ENCODE results near the gene ANKRD35. TPM values are rescaled to one million over a fixed set of nuclear protein-coding genes. Genes with fewer than 3 reads are reported as not detected.

ANKRD35 gene
- total RNA-seq, 1 experiment from 2014 or later = not detected

DNA sequence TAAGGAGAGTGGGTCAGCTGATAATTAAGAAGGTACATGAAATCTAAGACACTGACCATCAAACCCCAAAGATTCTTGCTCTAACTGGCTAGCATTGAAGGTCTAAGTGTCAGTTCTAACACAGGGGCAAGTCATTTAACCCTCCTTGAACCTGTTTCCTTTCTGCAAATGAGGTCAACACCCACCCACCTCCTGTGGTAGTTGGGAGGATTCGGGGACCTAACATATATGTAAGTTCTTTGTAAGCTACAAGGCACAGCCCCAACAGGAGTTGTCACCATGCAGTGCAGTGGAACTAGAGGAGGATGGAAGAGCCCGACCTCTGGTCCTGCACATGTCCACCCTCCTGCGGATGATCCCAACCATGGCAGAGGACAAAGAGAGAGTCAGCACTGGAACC lies 37.8 kb downstream of the ANKRD35 start:
- Mint-ChIP-seq H3K27me3 (ENCODE audit: insufficient read depth, unreplicated experiment) (no peaks in the 10 kb centered on the region), H3K27ac (ENCODE audit: low read depth, unreplicated experiment) (no peak overlapping the region), H3K9me3 (ENCODE audit: unreplicated experiment) (no peaks in the 10 kb centered on the region), H3K36me3 (ENCODE audit: insufficient read depth, unreplicated experiment) (peaks cover 40% of the 10 kb centered on the region), H3K4me1 (ENCODE audit: insufficient read depth, unreplicated experiment) (peaks cover 16% of the 10 kb centered on the region), H3K4me3 (ENCODE audit: unreplicated experiment) (no peak overlapping the region)
- POLR2A ChIA-PET = interaction anchor here (0.6 to 10.5 kb wide), 5 partner anchors 11 to 149 kb away, joined by 3 to 124 read pairs (median 4); partner anchors contain the start of genes PIAS3 and RBM8A
- no peak for DNase-seq (ENCODE audit: unreplicated experiment)
- TF ChIP-seq, protein P1, sequence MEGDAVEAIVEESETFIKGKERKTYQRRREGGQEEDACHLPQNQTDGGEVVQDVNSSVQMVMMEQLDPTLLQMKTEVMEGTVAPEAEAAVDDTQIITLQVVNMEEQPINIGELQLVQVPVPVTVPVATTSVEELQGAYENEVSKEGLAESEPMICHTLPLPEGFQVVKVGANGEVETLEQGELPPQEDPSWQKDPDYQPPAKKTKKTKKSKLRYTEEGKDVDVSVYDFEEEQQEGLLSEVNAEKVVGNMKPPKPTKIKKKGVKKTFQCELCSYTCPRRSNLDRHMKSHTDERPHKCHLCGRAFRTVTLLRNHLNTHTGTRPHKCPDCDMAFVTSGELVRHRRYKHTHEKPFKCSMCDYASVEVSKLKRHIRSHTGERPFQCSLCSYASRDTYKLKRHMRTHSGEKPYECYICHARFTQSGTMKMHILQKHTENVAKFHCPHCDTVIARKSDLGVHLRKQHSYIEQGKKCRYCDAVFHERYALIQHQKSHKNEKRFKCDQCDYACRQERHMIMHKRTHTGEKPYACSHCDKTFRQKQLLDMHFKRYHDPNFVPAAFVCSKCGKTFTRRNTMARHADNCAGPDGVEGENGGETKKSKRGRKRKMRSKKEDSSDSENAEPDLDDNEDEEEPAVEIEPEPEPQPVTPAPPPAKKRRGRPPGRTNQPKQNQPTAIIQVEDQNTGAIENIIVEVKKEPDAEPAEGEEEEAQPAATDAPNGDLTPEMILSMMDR (IDR thresholded peaks at IDR 0.05; ENCODE audit: unreplicated experiment) = no peak
- CTCF ChIA-PET = interaction anchor here (0.6 to 13.6 kb wide), 8 partner anchors 12 to 188 kb away, joined by 3 to 242 read pairs (median 54); partner anchors contain the start of genes ITGA10, PIAS3, POLR3C and RNF115
- no TSS peak for BruUV-seq (replicated peaks)
- intact Hi-C loops (cut with micrococcal nuclease) = no loop called here

DNA sequence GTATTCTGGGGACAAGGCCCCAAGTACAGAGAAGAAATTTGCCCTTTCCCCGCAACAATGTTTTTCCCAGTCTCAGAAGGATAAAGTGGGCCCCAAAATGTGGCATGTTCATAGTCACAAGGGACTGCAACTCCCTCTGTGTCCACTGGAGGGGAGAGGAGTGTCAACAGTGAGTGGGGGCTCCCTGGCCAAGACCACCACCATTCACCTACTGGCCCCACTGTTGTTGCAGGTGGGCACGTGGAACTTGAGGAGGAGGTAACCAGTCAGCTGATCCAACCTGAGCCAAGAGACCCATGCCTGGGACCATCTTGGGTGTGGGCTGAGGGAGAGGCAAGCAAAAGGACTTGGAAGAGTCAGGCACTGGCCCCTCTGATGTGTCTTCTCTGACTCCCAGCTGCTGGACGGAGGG lies 39.5 kb downstream of the ANKRD35 start:
- H3K27ac Mint-ChIP-seq (ENCODE audit: low read depth, unreplicated experiment) = peak overlapping the region; percentile 67
- POLR2A ChIA-PET = interaction anchor here (0.7 to 10.5 kb wide), 10 partner anchors 9 to 190 kb away, joined by 3 to 124 read pairs (median 11); partner anchors contain the start of genes ITGA10, PIAS3, POLR3C and RNF115
- intact Hi-C loops (cut with micrococcal nuclease) = loop anchor here (1.0 kb wide), 1 partner anchor 64 kb away; the partner anchor contains the start of gene ITGA10

DNA sequence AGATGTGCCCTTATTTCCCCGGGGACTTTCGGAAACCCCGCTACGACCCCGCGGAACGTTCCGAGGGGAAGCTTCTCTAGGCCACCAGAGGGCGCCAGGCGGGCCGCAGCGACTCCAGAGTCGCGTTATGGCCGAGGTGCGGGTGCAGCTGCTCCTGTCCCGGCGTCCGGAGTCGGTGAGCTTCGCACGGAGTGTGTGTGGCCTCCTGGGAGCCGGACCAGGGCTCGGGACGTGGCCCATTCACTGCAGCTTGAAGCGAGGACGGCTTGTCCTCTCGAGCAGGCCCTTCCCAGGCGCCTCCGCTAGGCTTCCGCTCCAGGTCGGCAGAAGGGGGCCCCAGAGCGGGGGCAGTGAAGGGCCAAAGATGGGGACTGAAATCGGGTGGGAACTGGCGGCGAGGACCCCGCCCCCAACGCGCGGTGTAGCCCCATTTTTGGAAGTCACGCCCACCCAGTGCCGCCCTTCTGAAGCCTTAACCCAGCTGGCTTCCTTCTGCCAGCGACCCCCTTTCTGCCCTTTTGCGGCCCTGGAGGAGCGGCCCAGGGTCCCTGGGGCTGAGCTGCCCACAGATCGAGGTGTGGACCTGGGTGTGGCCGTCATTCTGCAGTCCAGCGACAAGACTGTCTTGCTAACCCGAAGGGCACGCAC lies 40.0 kb downstream of the ANKRD35 start, which contains the start of gene NUDT17:
Gene NUDT17, plus strand, starts transcription at position 117 of the 648 bp plus-strand sequence. Its CDS starts 11 bp downstream, at position 128.
- Mint-ChIP-seq H3K4me1 (ENCODE audit: insufficient read depth, unreplicated experiment) (peaks cover 12% of the 10 kb centered on the region), H3K36me3 (ENCODE audit: insufficient read depth, unreplicated experiment) (peaks cover 18% of the 10 kb centered on the region), H3K27me3 (ENCODE audit: insufficient read depth, unreplicated experiment) (no peaks in the 10 kb centered on the region), H3K27ac (ENCODE audit: low read depth, unreplicated experiment) (peak within 1 kb of the TSS; percentile 67), H3K9me3 (ENCODE audit: unreplicated experiment) (no peaks in the 10 kb centered on the region), H3K4me3 (ENCODE audit: unreplicated experiment) (no peak within 1 kb of the TSS)
- ChIA-PET POLR2A (interaction anchor here (0.8 to 10.5 kb wide), 17 partner anchors 9 to 170 kb away, joined by 3 to 124 read pairs (median 6); partner anchors contain the start of genes ANKRD34A, ITGA10, PIAS3 and POLR3C), CTCF (interaction anchor here (0.6 to 13.6 kb wide), 48 partner anchors 8 to 199 kb away, joined by 3 to 242 read pairs (median 5); partner anchors contain the start of genes ANKRD34A, ANKRD35, HJV and ITGA10)
- DNase-seq (ENCODE audit: unreplicated experiment) = peak; percentile 81
- intact Hi-C loops (cut with micrococcal nuclease) = loop anchor here (1.0 kb wide), 1 partner anchor 65 kb away; the partner anchor contains the start of gene ITGA10
- TF ChIP-seq, protein P1 (IDR thresholded peaks at IDR 0.05; ENCODE audit: unreplicated experiment) = peak; percentile 100
- no TSS peak for BruUV-seq (replicated peaks)

More for the DNA sequence above, 39.5 kb downstream of the ANKRD35 start:
- Mint-ChIP-seq H3K27me3 (ENCODE audit: insufficient read depth, unreplicated experiment) (no peaks in the 10 kb centered on the region), H3K4me3 (ENCODE audit: unreplicated experiment) (no peak overlapping the region), H3K4me1 (ENCODE audit: insufficient read depth, unreplicated experiment) (peaks cover 16% of the 10 kb centered on the region), H3K36me3 (ENCODE audit: insufficient read depth, unreplicated experiment) (peaks cover 24% of the 10 kb centered on the region), H3K9me3 (ENCODE audit: unreplicated experiment) (no peaks in the 10 kb centered on the region)
- CTCF ChIA-PET = interaction anchor here (0.7 to 13.6 kb wide), 22 partner anchors 14 to 199 kb away, joined by 3 to 242 read pairs (median 10); partner anchors contain the start of genes ANKRD34A, ANKRD35, HJV and ITGA10
- peak; percentile 54 for DNase-seq (ENCODE audit: unreplicated experiment)
- no TSS peak for BruUV-seq (replicated peaks)
- TF ChIP-seq, protein P1 (IDR thresholded peaks at IDR 0.05; ENCODE audit: unreplicated experiment) = peak; percentile 77

DNA sequence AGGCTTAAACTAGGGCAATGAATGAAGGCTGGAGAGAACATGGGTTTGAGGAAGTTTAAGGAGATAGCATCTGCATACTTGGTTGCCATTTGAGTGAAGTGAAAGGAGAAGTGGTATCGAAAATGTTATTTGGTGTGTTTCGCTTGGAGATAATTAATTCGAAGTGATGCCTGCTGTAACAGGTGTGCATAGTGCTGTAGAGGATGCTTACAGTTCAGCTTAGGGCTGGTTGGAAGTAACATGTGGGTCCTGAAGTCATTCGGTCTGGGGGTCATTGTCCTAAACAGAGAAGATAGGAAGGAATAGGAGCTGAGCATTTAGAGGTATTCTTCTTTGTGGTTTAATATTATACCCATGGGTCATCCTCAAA lies 40.5 kb downstream of the ANKRD35 start:
- no peak overlapping the region for H3K27ac Mint-ChIP-seq (ENCODE audit: low read depth, unreplicated experiment)
- intact Hi-C loops (cut with micrococcal nuclease) = no loop called here
- POLR2A ChIA-PET = interaction anchor here (0.7 to 10.5 kb wide), 20 partner anchors 8 to 170 kb away, joined by 3 to 124 read pairs (median 4); partner anchors contain the start of genes ANKRD34A, ITGA10, PIAS3 and POLR3C
- DNase-seq (ENCODE audit: unreplicated experiment) = no peak
- no peaks in the 10 kb centered on the region for H3K9me3 Mint-ChIP-seq (ENCODE audit: unreplicated experiment)
- H3K4me3 Mint-ChIP-seq (ENCODE audit: unreplicated experiment) = no peak overlapping the region
- peaks cover 7% of the 10 kb centered on the region for H3K4me1 Mint-ChIP-seq (ENCODE audit: insufficient read depth, unreplicated experiment)
- BruUV-seq (replicated peaks) = no TSS peak
- no peaks in the 10 kb centered on the region for H3K27me3 Mint-ChIP-seq (ENCODE audit: insufficient read depth, unreplicated experiment)
- CTCF ChIA-PET = interaction anchor here (0.6 to 13.6 kb wide), 48 partner anchors 8 to 176 kb away, joined by 3 to 242 read pairs (median 5); partner anchors contain the start of genes ANKRD34A, ANKRD35, HJV and ITGA10
- TF ChIP-seq, protein P1 (IDR thresholded peaks at IDR 0.05; ENCODE audit: unreplicated experiment) = no peak
- H3K36me3 Mint-ChIP-seq (ENCODE audit: insufficient read depth, unreplicated experiment) = peaks cover 14% of the 10 kb centered on the region
